Thyroid gland (tissue), 4 donors: ENCODE measurements around the gene MSH4. TPM values are rescaled to one million over a fixed set of nuclear protein-coding genes. Genes with fewer than 3 reads are reported as not detected.
"Not testable (repeated sequence)": the region's sequence is repeated elsewhere in the genome, so short reads cannot be mapped to it uniquely, and the experiment has no call there.

Experiments used
- DNase-seq, 2 donors: peaks; one replicate each; pipeline ENCODE4 v3.0.0-alpha.2; 2019
- H3K27ac ChIP-seq, 3 donors: fragments of 200-600 bp; sonication (generic); 1 replicate in 2 of 3; 2 replicates in 1 of 3; pipeline ENCODE4 v1.5.1; 2016 to 2019; ENCODE audit warnings: mild to moderate bottlenecking in 1 of 3, moderate library complexity in 1 of 3
- H3K27me3 ChIP-seq: fragments of 200-600 bp; sonication (generic); one replicate; pipeline ENCODE4 v1.5.1; 2019
- H3K36me3 ChIP-seq, 2 donors: fragments of 200-600 bp; sonication (generic); one replicate each; pipeline ENCODE4 v1.5.1; 2016 to 2019
- H3K4me1 ChIP-seq, 2 donors: fragments of 200-600 bp; sonication (generic); one replicate each; pipeline ENCODE4 v1.5.1; 2017 to 2019
- H3K4me3 ChIP-seq, 3 donors: fragments of 200-600 bp; sonication (generic); replicated peaks in 1 of 3; 1 replicate in 2 of 3; 2 replicates in 1 of 3; pipeline ENCODE4 v1.5.1; 2016; ENCODE audit warnings: mild to moderate bottlenecking in 1 of 3
- H3K9me3 ChIP-seq: fragments of 200-600 bp; sonication (generic); one replicate; pipeline ENCODE4 v1.5.1; 2017
- CTCF ChIP-seq, 6 experiments: fragments of 200-600 bp in 3 of 6; fragments of 450-650 bp in 3 of 6; sonication (generic) in 3 of 6; IDR thresholded peaks; one replicate each; pipeline ENCODE4 v1.5.1; 2016 to 2019; ENCODE audit warnings: antibody characterized with exemption in 6 of 6, mild to moderate bottlenecking in 2 of 6, inconsistent platforms in 1 of 6, moderate library complexity in 1 of 6
- POLR2A ChIP-seq, 2 donors: fragments of 450-650 bp; IDR thresholded peaks; one replicate each; pipeline ENCODE4 v1.6.1; 2017; ENCODE audit warnings: antibody characterized with exemption in 2 of 2, mild to moderate bottlenecking in 2 of 2, moderate library complexity in 1 of 2
- WGBS, 2 donors: methylation state at CpG; one replicate each; pipeline ENCODE4 v1.1.5; 2017; 5-methylcytosine and 5-hydroxymethylcytosine counted together
- intact Hi-C: fragments of 100-400 bp; cut with DNase I; formaldehyde crosslinking; loops from one replicate; pipeline ENCODE4 v1.15.1; 2023
- total RNA-seq, 4 donors: library from RNA; depleted of rRNA; stranded (reverse); fragments of >200 nt; gene quantifications; one replicate each; pipeline ENCODE4 v1.2.3, GENCODE V29; 2016

Gene MSH4
- under 1 TPM in 2 of 4 donors, not detected in 2; 0.22 to 0.40 TPM for total RNA-seq

- H3K4me1 ChIP-seq: no peaks in the 10 kb centered on the region
- WGBS, 2 donors: 76 to 80% methylated on average over 25 to 34 of the region's 34 CpGs
- H3K9me3 ChIP-seq: no peaks in the 10 kb centered on the region
- H3K27me3 ChIP-seq: no peaks in the 10 kb centered on the region
- no peak for TF ChIP-seq POLR2A (IDR thresholded peaks at IDR 0.05)
- no peak for TF ChIP-seq CTCF (IDR thresholded peaks at IDR 0.05)
- H3K4me3 ChIP-seq: no peak within 1 kb of the TSS
- no peak for DNase-seq
- peaks cover 45 to 49% of the 10 kb centered on the region in 2 donors for H3K36me3 ChIP-seq
- H3K27ac ChIP-seq: no peak within 1 kb of the TSS
- intact Hi-C loops: no loop called here
Observed at GRCh38 chr1:75796376-75797272, at the start of gene MSH4. TSS of gene MSH4 (plus strand) at chr1:75796882. CDS start at chr1:75796986, 104 bp downstream.

- H3K4me1 ChIP-seq, H3K4me3 ChIP-seq, intact Hi-C loops, DNase-seq, H3K27me3 ChIP-seq, H3K27ac ChIP-seq, H3K9me3 ChIP-seq: not testable (repeated sequence)
- H3K36me3 ChIP-seq: peaks cover 15% of the 10 kb centered on the region in 2 donors
Observed at GRCh38 chr1:75757210-75757609, 39.5 kb upstream of the MSH4 start.

- H3K27ac ChIP-seq, H3K27me3 ChIP-seq, DNase-seq, intact Hi-C loops, H3K9me3 ChIP-seq, H3K4me1 ChIP-seq, H3K4me3 ChIP-seq: not testable (repeated sequence)
- 85 to 96% methylated on average over 4 of the region's 4 CpGs for WGBS, 2 donors
- peaks cover 14 to 15% of the 10 kb centered on the region in 2 donors for H3K36me3 ChIP-seq
Observed at GRCh38 chr1:75758543-75758942, 38.1 kb upstream of the MSH4 start.

- Histone ChIP-seq H3K4me1 (no peaks in the 10 kb centered on the region), H3K36me3 (no peaks in the 10 kb centered on the region), H3K4me3 (no peak overlapping the region), H3K27me3 (no peaks in the 10 kb centered on the region), H3K9me3 (no peaks in the 10 kb centered on the region), H3K27ac (no peak overlapping the region)
- intact Hi-C loops: no loop called here
- DNase-seq: no peak
- TF ChIP-seq CTCF (IDR thresholded peaks at IDR 0.05) (no peak), POLR2A (IDR thresholded peaks at IDR 0.05) (no peak)
- 84 to 90% methylated on average over 1 of the region's 1 CpG for WGBS, 2 donors
Observed at GRCh38 chr1:75764057-75764655, 32.5 kb upstream of the MSH4 start.

- H3K4me3 ChIP-seq: no peak overlapping the region
- TF ChIP-seq CTCF (IDR thresholded peaks at IDR 0.05) (no peak), POLR2A (IDR thresholded peaks at IDR 0.05) (no peak)
- 86 to 93% methylated on average over 1 of the region's 1 CpG for WGBS, 2 donors
Observed at GRCh38 chr1:75765697-75766355, 30.9 kb upstream of the MSH4 start.

More at GRCh38 chr1:75765697-75766355, 30.9 kb upstream of the MSH4 start:
- no peaks in the 10 kb centered on the region for H3K9me3 ChIP-seq
- H3K36me3 ChIP-seq: no peaks in the 10 kb centered on the region
- H3K4me1 ChIP-seq: no peaks in the 10 kb centered on the region
- no peak for DNase-seq
- no peaks in the 10 kb centered on the region for H3K27me3 ChIP-seq
- H3K27ac ChIP-seq: no peak overlapping the region
- intact Hi-C loops: no loop called here
